NCI-H1092 treated with DMSO at 0.1 percent for 48 hours (cell line): Measurements from ENCODE around the gene CTAG1B.
"Not testable (repeated sequence)": the region's sequence is repeated elsewhere in the genome, so short reads cannot be mapped to it uniquely, and the experiment has no call there.

Experiments
- DNase-seq: peaks from one replicate; lab custom pipeline; 2025; lab: John Stamatoyannopoulos, UW

The CTAG1B gene

GRCh38 chrX:154584585-154585183, 34.4 kb downstream of the CTAG1B start, which contains the start of gene CTAG1A:
Gene CTAG1A, plus strand, starts transcription at chrX:154585133. Its CDS starts 74 bp downstream, at chrX:154585207.
- not testable (repeated sequence) for DNase-seq

GRCh38 chrX:154582994-154583393, 36.1 kb downstream of the CTAG1B start:
- not testable (repeated sequence) for DNase-seq

GRCh38 chrX:154575076-154575475, 44.0 kb downstream of the CTAG1B start:
- DNase-seq: not testable (repeated sequence)

GRCh38 chrX:154573061-154573460, 46.0 kb downstream of the CTAG1B start:
- DNase-seq: not testable (repeated sequence)

- not testable (repeated sequence) for DNase-seq
Observed at GRCh38 chrX:154570361-154570760, 48.7 kb downstream of the CTAG1B start.
